Esophagus muscularis mucosa (tissue), 4 donors: ENCODE results near the gene ZNF607. TPM values are rescaled to one million over a fixed set of nuclear protein-coding genes. Genes with fewer than 3 reads are reported as not detected.
A peak's percentile ranks its signal among the peaks of the same experiment; 100 is the strongest.
"Not testable (repeated sequence)": the region's sequence is repeated elsewhere in the genome, so short reads cannot be mapped to it uniquely, and the experiment has no call there.

ENCODE experiments used
- DNase-seq: peaks from one replicate; pipeline ENCODE4 v3.0.0-alpha.2; 2017; ENCODE audit errors: extremely low spot score
- H3K27ac ChIP-seq, 4 donors: fragments of 200-600 bp; sonication (generic); replicated peaks in 1 of 4; 1 replicate in 3 of 4; 2 replicates in 1 of 4; pipeline ENCODE4 v1.5.1; 2016 to 2019; ENCODE audit warnings: mild to moderate bottlenecking in 1 of 4
- H3K27me3 ChIP-seq, 4 donors: fragments of 200-600 bp; sonication (generic); one replicate each; pipeline versions ENCODE4 v1.5.1 to v1.6.0; 2016 to 2019
- H3K36me3 ChIP-seq, 4 donors: fragments of 200-600 bp; sonication (generic); one replicate each; pipeline ENCODE4 v1.5.1; 2016 to 2019
- H3K4me1 ChIP-seq, 4 donors: fragments of 200-600 bp; sonication (generic); one replicate each; pipeline ENCODE4 v1.5.1; 2016 to 2019
- H3K4me3 ChIP-seq, 4 donors: fragments of 200-600 bp; sonication (generic); 1 replicate in 2 of 4; 2 replicates in 2 of 4; pipeline ENCODE4 v1.5.1; 2016 to 2019; ENCODE audit warnings: mild to moderate bottlenecking in 4 of 4, moderate library complexity in 1 of 4
- H3K9me3 ChIP-seq, 4 donors: fragments of 200-600 bp; sonication (generic); 1 replicate in 3 of 4; 2 replicates in 1 of 4; pipeline ENCODE4 v1.5.1; 2016 to 2019
- CTCF ChIP-seq, 3 experiments: fragments of 200-600 bp in 2 of 3; fragments of 450-650 bp in 1 of 3; sonication (generic) in 2 of 3; IDR thresholded peaks; one replicate each; pipeline ENCODE4 v1.5.1; 2017 to 2019; ENCODE audit warnings: antibody characterized with exemption in 3 of 3, mild to moderate bottlenecking in 2 of 3, moderate library complexity in 1 of 3
- EP300 ChIP-seq: sonication (generic); formaldehyde crosslinking; IDR thresholded peaks from one replicate; pipeline ENCODE4 v1.6.1; 2017; ENCODE audit warnings: antibody characterized with exemption
- POLR2A ChIP-seq: fragments of 450-650 bp; IDR thresholded peaks from one replicate; pipeline ENCODE4 v1.6.1; 2017; ENCODE audit warnings: antibody characterized with exemption, moderate library complexity, mild to moderate bottlenecking, low read depth
- POLR2AphosphoS5 ChIP-seq, 2 donors: sonication (generic); formaldehyde crosslinking; IDR thresholded peaks; one replicate each; pipeline ENCODE4 v1.6.1; 2017; ENCODE audit warnings: antibody characterized with exemption in 2 of 2
- WGBS: methylation state at CpG from one replicate; pipeline ENCODE4 v1.1.5; 2018; 5-methylcytosine and 5-hydroxymethylcytosine counted together
- intact Hi-C: fragments of 100-400 bp; cut with DNase I; formaldehyde crosslinking; loops from one replicate; pipeline ENCODE4 v1.15.1; 2023
- total RNA-seq, 4 donors: library from RNA; depleted of rRNA; stranded (reverse); fragments of >200 nt; gene quantifications; one replicate each; pipeline versions ENCODE4 v1.1.0 to v1.2.1, GENCODE V29; 2016

Gene ZNF607
- total RNA-seq, 4 donors from 2014 or later, result 2.3 to 8.8 (median 6.7) TPM

GRCh38 chr19:37683520-37683919 lies 36.0 kb downstream of the ZNF607 start:
- DNase-seq, result no peak
- Histone ChIP-seq H3K4me3 (no peak overlapping the region), H3K4me1 (no peaks in the 10 kb centered on the region), H3K36me3 (peaks cover 0 to 45% (median 29%) of the 10 kb centered on the region in 4 donors), H3K27ac (no peak overlapping the region), H3K27me3 (no peaks in the 10 kb centered on the region), H3K9me3 (peaks cover 0 to 23% (median 19%) of the 10 kb centered on the region in 4 donors)
- intact Hi-C loops, result no loop called here
- WGBS, result 85% methylated on average over 3 of the region's 3 CpGs
- no peak for TF ChIP-seq CTCF (IDR thresholded peaks at IDR 0.05)
- no peak for TF ChIP-seq POLR2AphosphoS5 (IDR thresholded peaks at IDR 0.05)
- no peak for TF ChIP-seq POLR2A
- no peak for TF ChIP-seq EP300

DNA sequence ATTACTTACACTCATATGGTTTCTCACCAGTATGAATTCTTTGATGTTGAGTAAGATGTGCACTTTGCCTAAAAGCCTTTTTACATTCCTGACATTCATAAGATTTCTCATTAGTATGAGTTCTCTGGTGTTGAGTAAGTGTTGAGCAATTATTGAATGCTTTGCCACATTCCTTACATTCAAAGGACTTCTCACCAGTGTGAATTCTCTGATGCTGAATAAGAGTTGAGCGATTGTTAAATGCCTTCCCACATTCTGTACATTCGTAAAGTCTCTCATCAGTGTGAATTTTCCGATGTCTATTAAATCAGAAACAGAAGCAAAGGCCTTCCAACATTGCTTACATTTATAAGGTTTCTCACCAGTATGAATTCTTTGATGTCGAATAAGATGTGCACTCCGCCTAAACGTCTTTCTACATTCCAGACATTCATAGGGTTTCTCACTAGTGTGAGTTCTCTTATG lies 50.1 kb downstream of the ZNF607 start:
- peaks cover 0 to 7% (median 0%) of the 10 kb centered on the region in 4 donors for H3K36me3 ChIP-seq
- H3K27ac ChIP-seq, result no peak overlapping the region
- no peak for TF ChIP-seq CTCF (IDR thresholded peaks at IDR 0.05)
- TF ChIP-seq POLR2A, result no peak
- TF ChIP-seq EP300, result no peak
- TF ChIP-seq POLR2AphosphoS5 (IDR thresholded peaks at IDR 0.05), result no peak
- no peak for DNase-seq
- H3K9me3 ChIP-seq, result peaks cover 22 to 96% (median 92%) of the 10 kb centered on the region in 4 donors
- H3K4me1 ChIP-seq, result no peaks in the 10 kb centered on the region
- H3K27me3 ChIP-seq, result no peaks in the 10 kb centered on the region
- H3K4me3 ChIP-seq, result no peak overlapping the region
- intact Hi-C loops, result no loop called here
- 90% methylated on average over 6 of the region's 6 CpGs for WGBS

GRCh38 chr19:37657157-37657556 lies 62.4 kb downstream of the ZNF607 start:
- not testable (repeated sequence) for H3K4me3 ChIP-seq, H3K27me3 ChIP-seq, H3K36me3 ChIP-seq, DNase-seq, H3K27ac ChIP-seq, H3K9me3 ChIP-seq
- WGBS, result 94% methylated on average over 8 of the region's 8 CpGs
- intact Hi-C loops, result loop anchor here (5.0 kb wide), 1 partner anchor 35 kb away; no protein-coding TSS in a partner anchor
- H3K4me1 ChIP-seq, result peaks cover 12 to 30% (median 27%) of the 10 kb centered on the region in 4 donors

- Histone ChIP-seq H3K27me3 (no peaks in the 10 kb centered on the region), H3K4me3 (peak overlapping the region; percentile 71 to 88 (median 74)), H3K27ac (peak overlapping the region; percentile 88 to 94 (median 89)), H3K4me1 (peaks cover 12 to 30% (median 27%) of the 10 kb centered on the region in 4 donors), H3K9me3 (no peaks in the 10 kb centered on the region), H3K36me3 (no peaks in the 10 kb centered on the region)
- TF ChIP-seq POLR2A, result no peak
- TF ChIP-seq POLR2AphosphoS5 (IDR thresholded peaks at IDR 0.05), result peak; percentile 59 to 64
- peak; percentile 94 for DNase-seq
- intact Hi-C loops, result loop anchor here (5.0 kb wide), 1 partner anchor 36 kb away; no protein-coding TSS in a partner anchor
- WGBS, result 0% methylated on average over 19 of the region's 57 CpGs
Observed at GRCh38 chr19:37655689-37656371, 63.7 kb downstream of the ZNF607 start.

- Histone ChIP-seq H3K4me1 (peaks cover 12 to 30% (median 27%) of the 10 kb centered on the region in 4 donors), H3K27me3 (no peaks in the 10 kb centered on the region), H3K27ac (peak within 1 kb of the TSS; percentile 88 to 94 (median 89)), H3K9me3 (no peaks in the 10 kb centered on the region), H3K36me3 (no peaks in the 10 kb centered on the region), H3K4me3 (peak within 1 kb of the TSS; percentile 71 to 88 (median 74))
- intact Hi-C loops, result loop anchor here (5.0 kb wide), 1 partner anchor 37 kb away; no protein-coding TSS in a partner anchor
- 0% methylated on average over 2 of the region's 34 CpGs for WGBS
- peak; percentile 95 for DNase-seq
- peak in 1 of 2 donors; percentile 76 for TF ChIP-seq POLR2AphosphoS5 (IDR thresholded peaks at IDR 0.05)
- no peak for TF ChIP-seq CTCF (IDR thresholded peaks at IDR 0.05)
Observed at GRCh38 chr19:37655301-37655688, 64.3 kb downstream of the ZNF607 start, which contains the start of gene ZFP30. ZFP30 (minus strand) TSS chr19:37655465; CDS start chr19:37647822, 7,643 bp downstream.
